K562 (cell line): ENCODE measurements around the gene DNALI1. TPM values are rescaled to one million over a fixed set of nuclear protein-coding genes. Genes with fewer than 3 reads are reported as not detected.

Experiments used
- ADNP ChIP-seq: fragments of 200-800 bp; sonication (Bioruptor generic); IDR thresholded peaks from 2 replicates; pipeline ENCODE4 v1.6.1; 2016; ENCODE audit warnings: missing genetic modification characterization, missing compliant biosample characterization
- BRCA1 ChIP-seq, 2 experiments: fragments of 450-650 bp in 1 of 2; sonication (generic) in 1 of 2; formaldehyde crosslinking in 1 of 2; IDR thresholded peaks; 2 replicates each; pipeline versions ENCODE4 v1.5.0 to v1.6.1; 2017 to 2020; ENCODE audit warnings: mild to moderate bottlenecking in 1 of 2, missing genetic modification reagents in 1 of 2
- CBX1 ChIP-seq: sonication (generic); IDR thresholded peaks from 2 replicates; pipeline ENCODE4 v1.6.1; 2016; ENCODE audit warnings: antibody characterized with exemption, low read depth, mild to moderate bottlenecking
- FOXK2 ChIP-seq, 2 experiments: fragments of 450-650 bp; IDR thresholded peaks in 1 of 2; conservative IDR thresholded peaks in 1 of 2; 2 replicates each; pipeline ENCODE4 v1.6.1; 2016; ENCODE audit warnings: low read depth in 2 of 2, mild to moderate bottlenecking in 1 of 2
- KDM5B ChIP-seq: fragments of 200-600 bp; sonication (generic); IDR thresholded peaks from 2 replicates; pipeline ENCODE4 v1.6.1; 2012; ENCODE audit warnings: low read depth, mild to moderate bottlenecking, moderate library complexity, low read length, control low read depth, inconsistent platforms; ENCODE audit not compliant: insufficient replicate concordance
- NCOA1 ChIP-seq: fragments of 450-650 bp; IDR thresholded peaks from 2 replicates; pipeline ENCODE4 v1.6.1; 2016; ENCODE audit warnings: low read depth
- NCOA4 ChIP-seq: fragments of 450-650 bp; IDR thresholded peaks from 2 replicates; pipeline ENCODE4 v1.6.1; 2018; ENCODE audit warnings: mild to moderate bottlenecking; ENCODE audit not compliant: partially characterized antibody
- PCBP1 ChIP-seq: fragments of 200-400 bp; formaldehyde crosslinking; IDR thresholded peaks from 2 replicates; pipeline ENCODE4 v1.6.1; 2018; ENCODE audit warnings: mild to moderate bottlenecking, low read depth, low read length; ENCODE audit not compliant: poor library complexity, severe bottlenecking
- RFX7 ChIP-seq: fragments of 250-450 bp; sonication (Bioruptor Pico); IDR thresholded peaks from 2 replicates; pipeline ENCODE4 v1.5.1; 2021; ENCODE audit warnings: mild to moderate bottlenecking
- SMARCE1 ChIP-seq: fragments of 450-650 bp; IDR thresholded peaks from 2 replicates; pipeline ENCODE4 v1.7.1; 2016; ENCODE audit warnings: mild to moderate bottlenecking
- TAF15 ChIP-seq: fragments of 200-400 bp; formaldehyde crosslinking; IDR thresholded peaks from 2 replicates; pipeline ENCODE4 v1.6.1; 2017; ENCODE audit warnings: mild to moderate bottlenecking, low read depth, low read length, moderate library complexity
- ZBTB9 ChIP-seq: fragments of 450-650 bp; formaldehyde crosslinking; IDR thresholded peaks from 2 replicates; pipeline ENCODE4 v1.4.0; 2020; ENCODE audit warnings: mild to moderate bottlenecking, moderate library complexity
- ZNF316 ChIP-seq: fragments of 450-650 bp; IDR thresholded peaks from 2 replicates; pipeline ENCODE4 v1.6.1; 2016
- ZNF518B ChIP-seq: fragments of 250-450 bp; sonication (Bioruptor Pico); IDR thresholded peaks from 2 replicates; pipeline ENCODE4 v1.5.0; 2021; ENCODE audit warnings: mild to moderate bottlenecking, moderate library complexity
- ZNF778 ChIP-seq: fragments of 450-650 bp; formaldehyde crosslinking; IDR thresholded peaks from 2 replicates; pipeline ENCODE4 v1.4.0; 2020; ENCODE audit warnings: mild to moderate bottlenecking, moderate library complexity
- polyA plus RNA-seq, 8 experiments: library from polyadenylated mRNA; depleted of rRNA in 4 of 8; stranded (reverse) in 5 of 8; unstranded in 3 of 8; fragments of >200 nt; fragmentation: Nextera tagmentation in 2 of 8; fragmentation: Illumina TruSeq in 1 of 8; extraction: Ambion mirVana in 2 of 8; extraction: Trizol in 1 of 8; gene quantifications; 2 replicates each; pipeline versions ENCODE4 v1.2.1 to v1.2.3, GENCODE V29; 2011 to 2014; ENCODE audit warnings: inconsistent platforms in 1 of 8, missing spikeins in 1 of 8
- total RNA-seq, 7 experiments: library from RNA; depleted of rRNA in 6 of 7; stranded (reverse); fragments of >200 nt in 6 of 7; fragmentation: Illumina TruSeq in 2 of 7; extraction: Trizol in 2 of 7; gene quantifications; 2 replicates each; pipeline versions ENCODE4 v1.2.1 to v1.2.3, GENCODE V29; 2011 to 2021; ENCODE audit warnings: low replicate concordance in 1 of 7
- TF ChIP-seq, protein P1 (sequence below), 2 experiments: fragments of 250-450 bp in 1 of 2; fragments of 450-650 bp in 1 of 2; sonication (Bioruptor Pico) in 1 of 2; IDR thresholded peaks; 2 replicates each; pipeline versions ENCODE4 v1.6.1 to v1.8.0; 2016 to 2021; ENCODE audit warnings: mild to moderate bottlenecking in 2 of 2, moderate library complexity in 2 of 2, missing compliant biosample characterization in 1 of 2, missing genetic modification characterization in 1 of 2
- TF ChIP-seq, protein P2 (sequence below): fragments of 450-650 bp; IDR thresholded peaks from 2 replicates; pipeline ENCODE4 v1.6.1; 2018; ENCODE audit warnings: mild to moderate bottlenecking, low read depth; ENCODE audit not compliant: partially characterized antibody
- TF ChIP-seq, protein P3 (sequence below): sonication (generic); formaldehyde crosslinking; IDR thresholded peaks from 2 replicates; pipeline ENCODE4 v1.8.0; 2023; ENCODE audit warnings: mild to moderate bottlenecking, missing genetic modification reagents

The DNALI1 gene
- total and polyA plus RNA-seq, 9 of the 15 experiments (the other 6 are each of a cell fraction or from before 2014, with no cell fraction given), result 0.87 to 5.6 (median 1.2) TPM

- TF ChIP-seq, protein P1, sequence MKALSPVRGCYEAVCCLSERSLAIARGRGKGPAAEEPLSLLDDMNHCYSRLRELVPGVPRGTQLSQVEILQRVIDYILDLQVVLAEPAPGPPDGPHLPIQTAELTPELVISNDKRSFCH (CRISPR knock-in tag; IDR thresholded peaks at IDR 0.05), result no peak
- TF ChIP-seq, protein P1 (tag; IDR thresholded peaks at IDR 0.05), result peak; percentile 87
- no peak for TF ChIP-seq RFX7 (CRISPR knock-in tag)
- peak; percentile 93 for TF ChIP-seq PCBP1
- TF ChIP-seq CBX1, result peak; percentile 62
- no peak for TF ChIP-seq ZNF518B (CRISPR knock-in tag)
- TF ChIP-seq, protein P2, sequence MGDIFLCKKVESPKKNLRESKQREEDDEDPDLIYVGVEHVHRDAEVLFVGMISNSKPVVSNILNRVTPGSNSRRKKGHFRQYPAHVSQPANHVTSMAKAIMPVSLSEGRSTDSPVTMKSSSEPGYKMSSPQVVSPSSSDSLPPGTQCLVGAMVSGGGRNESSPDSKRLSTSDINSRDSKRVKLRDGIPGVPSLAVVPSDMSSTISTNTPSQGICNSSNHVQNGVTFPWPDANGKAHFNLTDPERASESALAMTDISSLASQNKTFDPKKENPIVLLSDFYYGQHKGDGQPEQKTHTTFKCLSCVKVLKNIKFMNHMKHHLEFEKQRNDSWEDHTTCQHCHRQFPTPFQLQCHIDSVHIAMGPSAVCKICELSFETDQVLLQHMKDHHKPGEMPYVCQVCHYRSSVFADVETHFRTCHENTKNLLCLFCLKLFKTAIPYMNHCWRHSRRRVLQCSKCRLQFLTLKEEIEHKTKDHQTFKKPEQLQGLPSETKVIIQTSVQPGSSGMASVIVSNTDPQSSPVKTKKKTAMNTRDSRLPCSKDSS, result no peak
- peak in 1 of 2 experiments; percentile 15; a peak in 2 of 4 replicates for TF ChIP-seq FOXK2 (conservative IDR thresholded peaks at IDR 0.05 in 1 of 2, IDR thresholded peaks at IDR 0.05 in 1 of 2; ENCODE audit: low read depth in 2 of 2)
- TF ChIP-seq ZNF778 (CRISPR knock-in tag), result no peak
- peak; percentile 15; the same call in 1 of the 2 replicates for TF ChIP-seq ZNF316
- peak; percentile 87 for TF ChIP-seq KDM5B
- TF ChIP-seq TAF15, result no peak
- TF ChIP-seq, protein P3, sequence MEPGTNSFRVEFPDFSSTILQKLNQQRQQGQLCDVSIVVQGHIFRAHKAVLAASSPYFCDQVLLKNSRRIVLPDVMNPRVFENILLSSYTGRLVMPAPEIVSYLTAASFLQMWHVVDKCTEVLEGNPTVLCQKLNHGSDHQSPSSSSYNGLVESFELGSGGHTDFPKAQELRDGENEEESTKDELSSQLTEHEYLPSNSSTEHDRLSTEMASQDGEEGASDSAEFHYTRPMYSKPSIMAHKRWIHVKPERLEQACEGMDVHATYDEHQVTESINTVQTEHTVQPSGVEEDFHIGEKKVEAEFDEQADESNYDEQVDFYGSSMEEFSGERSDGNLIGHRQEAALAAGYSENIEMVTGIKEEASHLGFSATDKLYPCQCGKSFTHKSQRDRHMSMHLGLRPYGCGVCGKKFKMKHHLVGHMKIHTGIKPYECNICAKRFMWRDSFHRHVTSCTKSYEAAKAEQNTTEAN (CRISPR knock-in tag), result no peak
- TF ChIP-seq NCOA1, result no peak
- no peak for TF ChIP-seq BRCA1 (IDR thresholded peaks at IDR 0.05)
- peak; percentile 29; the same call in 1 of the 2 replicates for TF ChIP-seq BRCA1 (CRISPR knock-in tag; IDR thresholded peaks at IDR 0.05)
- 0 out of 2 replicates have a peak, but pooled peaks have one; percentile 62 for TF ChIP-seq SMARCE1
- no peak for TF ChIP-seq NCOA4
- TF ChIP-seq ZBTB9, result 0 out of 2 replicates have a peak, but pooled peaks have one; percentile 43
- no peak for TF ChIP-seq ADNP (tag)
These were observed 42.2 kb upstream of the DNALI1 start, which contains the start of gene MEAF6 (continued) for GRCh38 chr1:37514350-37515184.
